HepG2 (cell line): ENCODE results near the gene FAM229B. TPM values are rescaled to one million over a fixed set of nuclear protein-coding genes. Genes with fewer than 3 reads are reported as not detected.

ENCODE experiments used
- ATAC-seq: fragments of 200-7000 bp; cut with Tn5 transposase; 3 replicates; pipeline ENCODE4 v1.9.1; 2020; ENCODE audit warnings: mild to moderate bottlenecking, moderate library complexity
- BruUV-seq: library from RNA; stranded (reverse); fragments of 400-500 nt; replicated peaks from 2 replicates; lab custom pipeline; 2021; lab: Mats Ljungman, UMichigan
- CTCF ChIA-PET: fragments of 300-600 bp; formaldehyde crosslinking; extraction: SDS; loops from one replicate; lab custom pipeline; 2021; ENCODE audit warnings: low total read pairs, inconsistent platforms, low intra/inter-chr PET ratio; lab: Yijun Ruan, JAX
- POLR2A ChIA-PET: fragments of 350-600 bp; sonication (Branson Sonifier 250); formaldehyde crosslinking; loops from one replicate; lab custom pipeline; 2020; ENCODE audit warnings: antibody characterized with exemption, inconsistent platforms; lab: Yijun Ruan, JAX
- DNase-seq: peaks from one replicate; pipeline ENCODE4 v3.0.0-alpha.2; 2015; ENCODE audit warnings: low spot score
- FAIRE-seq: peaks from 3 replicates; lab custom pipeline; 2011; peaks lifted over from hg19 to GRCh38; lab: Jason Lieb, UNC
- H2AFZ ChIP-seq: one replicate; pipeline ENCODE4 v1.6.1; 2011; ENCODE audit warnings: low read length, inconsistent platforms
- H3K27ac ChIP-seq: fragments of 300-600 bp; 3 replicates; pipeline ENCODE4 v1.8.0; 2011; ENCODE audit warnings: mixed run types, mild to moderate bottlenecking, mixed read lengths, low read length, inconsistent platforms; ENCODE audit not compliant: insufficient read depth; ENCODE audit errors: extremely low read length
- H3K27me3 ChIP-seq, 2 experiments: fragments of 200-600 bp in 1 of 2; 2 replicates in 1 of 2; 3 replicates in 1 of 2; pipeline versions ENCODE4 v1.6.0 to v1.8.0; 2011; ENCODE audit warnings: low read length in 2 of 2, mild to moderate bottlenecking in 2 of 2, moderate library complexity in 2 of 2, inconsistent platforms in 1 of 2; ENCODE audit not compliant: insufficient read depth in 2 of 2, control insufficient read depth in 1 of 2
- H3K36me3 ChIP-seq, 2 experiments: fragments of 200-600 bp in 1 of 2; replicated peaks in 1 of 2; 2 replicates in 1 of 2; 3 replicates in 1 of 2; pipeline versions ENCODE4 v1.5.1 to v1.8.0; 2011; ENCODE audit warnings: low read length in 2 of 2, inconsistent platforms in 1 of 2; ENCODE audit not compliant: insufficient read depth in 2 of 2, control insufficient read depth in 1 of 2
- H3K4me1 ChIP-seq: 2 replicates; pipeline ENCODE4 v1.5.1; 2012; ENCODE audit warnings: low read length, inconsistent platforms; ENCODE audit not compliant: insufficient read depth
- H3K4me2 ChIP-seq: 2 replicates; pipeline ENCODE4 v1.6.0; 2011; ENCODE audit warnings: low read depth, low read length, inconsistent platforms
- H3K4me3 ChIP-seq, 3 experiments: fragments of 200-600 bp in 1 of 3; sonication (generic), shearing (Covaris generic) in 1 of 3; replicated peaks in 1 of 3; 2 replicates each; pipeline ENCODE4 v1.5.1; 2011 to 2016; ENCODE audit warnings: low read length in 3 of 3, inconsistent platforms in 2 of 3, low read depth in 2 of 3, mild to moderate bottlenecking in 2 of 3, control low read depth in 1 of 3, mixed read lengths in 1 of 3; ENCODE audit not compliant: insufficient read depth in 1 of 3
- H3K79me2 ChIP-seq: one replicate; pipeline ENCODE4 v1.6.1; 2011; ENCODE audit warnings: low read length, inconsistent platforms; ENCODE audit not compliant: insufficient read depth
- H3K9ac ChIP-seq: 2 replicates; pipeline ENCODE4 v1.6.0; 2011; ENCODE audit warnings: mild to moderate bottlenecking, low read depth, low read length, inconsistent platforms; ENCODE audit not compliant: insufficient read depth
- H3K9me3 ChIP-seq: 2 replicates; pipeline ENCODE4 v1.5.1; 2012; ENCODE audit warnings: mild to moderate bottlenecking, low read length
- H4K20me1 ChIP-seq: 2 replicates; pipeline ENCODE4 v1.6.0; 2011; ENCODE audit warnings: inconsistent platforms, mild to moderate bottlenecking, low read length, moderate library complexity; ENCODE audit not compliant: insufficient read depth
- GZF1 ChIP-seq: sonication (generic); formaldehyde crosslinking; IDR thresholded peaks from 2 replicates; pipeline ENCODE4 v1.5.1; 2020; ENCODE audit warnings: mild to moderate bottlenecking, missing genetic modification reagents
- ZFP82 ChIP-seq: sonication (generic); formaldehyde crosslinking; IDR thresholded peaks from 2 replicates; pipeline ENCODE4 v1.5.1; 2020; ENCODE audit warnings: mild to moderate bottlenecking, missing genetic modification reagents, borderline replicate concordance
- ZNF407 ChIP-seq: sonication (generic); formaldehyde crosslinking; IDR thresholded peaks from one replicate; pipeline ENCODE4 v1.5.1; 2020; ENCODE audit warnings: mild to moderate bottlenecking, missing genetic modification reagents; ENCODE audit errors: not compliant biosample characterization
- ZSCAN25 ChIP-seq: sonication (generic); formaldehyde crosslinking; IDR thresholded peaks from 2 replicates; pipeline ENCODE4 v1.8.0; 2022; ENCODE audit warnings: mild to moderate bottlenecking, missing genetic modification reagents
- WGBS: methylation state at CpG from one replicate; pipeline ENCODE4 v1.1.6; 2017; ENCODE audit warnings: low lambda C conversion rate; 5-methylcytosine and 5-hydroxymethylcytosine counted together
- in situ Hi-C: cut with HindIII; loops from 2 replicates; pipeline ENCODE4 v1.10.0; 2017; ENCODE audit warnings: low pct_unique_long_range_greater_than_20kb; ENCODE audit not compliant: extremely low pct_ligation_motif_present
- intact Hi-C: fragments of 100-400 bp; cut with micrococcal nuclease; formaldehyde crosslinking; loops from one replicate; pipeline ENCODE4 v1.10.0; 2022; ENCODE audit not compliant: unreplicated experiment
- polyA plus RNA-seq, 8 experiments: library from polyadenylated mRNA; depleted of rRNA in 3 of 8; stranded (reverse) in 7 of 8; unstranded in 1 of 8; fragments of >200 nt; fragmentation: Illumina TruSeq in 4 of 8; extraction: Trizol in 4 of 8; gene quantifications; 2 replicates each; pipeline versions ENCODE4 v1.2.1 to v1.2.3, GENCODE V29; 2011 to 2016; ENCODE audit warnings: low read depth in 4 of 8, missing spikeins in 1 of 8, mixed read lengths in 1 of 8; ENCODE audit not compliant: insufficient read depth in 1 of 8
- total RNA-seq, 5 experiments: library from RNA; depleted of rRNA; stranded (reverse); fragments of >200 nt; fragmentation: Illumina TruSeq; extraction: Trizol; gene quantifications; 2 replicates each; pipeline ENCODE4 v1.2.3, GENCODE V29; 2016; ENCODE audit warnings: low read depth in 1 of 5

The FAM229B gene
- total and polyA plus RNA-seq, 2 of the 13 experiments (the other 11 are each of a cell fraction or from before 2014, with no cell fraction given): 11.3 to 19.5 TPM

GRCh38 chr6:112106562-112106961 lies 19.2 kb downstream of the FAM229B start:
- Histone ChIP-seq H3K79me2 (no peaks in the 10 kb centered on the region), H3K36me3 (no peaks in the 10 kb centered on the region), H2AFZ (no peak overlapping the region), H3K4me2 (no peak overlapping the region), H3K4me3 (no peak overlapping the region), H3K4me1 (no peaks in the 10 kb centered on the region), H3K27ac (no peak overlapping the region), H3K9ac (no peak overlapping the region), H3K27me3 (no peaks in the 10 kb centered on the region), H4K20me1 (no peaks in the 10 kb centered on the region; the same call in 1 of the 2 replicates), H3K9me3 (no peaks in the 10 kb centered on the region)
- intact Hi-C loops: no loop called here
- TF ChIP-seq GZF1 (CRISPR knock-in tag): no peak
- TF ChIP-seq ZNF407 (CRISPR knock-in tag): no peak
- TF ChIP-seq ZFP82 (CRISPR knock-in tag): no peak
- no peak for TF ChIP-seq ZSCAN25 (CRISPR knock-in tag)
- CTCF ChIA-PET: no interaction called here
- ATAC-seq: no peak
- POLR2A ChIA-PET: no interaction called here
- in situ Hi-C loops: no loop called here
- no TSS peak for BruUV-seq
- WGBS: 9% methylated on average over 2 of the region's 2 CpGs
- DNase-seq: no peak
- FAIRE-seq: no peak
